HEK293T (cell line): ENCODE data around the gene SFMBT1.

Experiments used
- CTCF ChIA-PET: fragments of 350-600 bp; formaldehyde crosslinking; extraction: SDS; loops from one replicate; lab custom pipeline; 2021; ENCODE audit warnings: antibody characterized with exemption, inconsistent platforms; lab: Yijun Ruan, JAX
- POLR2A ChIA-PET: fragments of 350-600 bp; formaldehyde crosslinking; extraction: SDS; loops from one replicate; lab custom pipeline; 2020; ENCODE audit warnings: antibody characterized with exemption, inconsistent platforms; lab: Yijun Ruan, JAX
- DNase-seq: peaks from one replicate; pipeline ENCODE4 v3.0.0; 2012; ENCODE audit warnings: mixed read lengths; ENCODE audit errors: extremely low spot score
- ARNT ChIP-seq: fragments of 450-650 bp; IDR thresholded peaks from 2 replicates; pipeline ENCODE4 v1.6.1; 2017; ENCODE audit warnings: mild to moderate bottlenecking
- BHLHE40 ChIP-seq: fragments of 450-650 bp; IDR thresholded peaks from 2 replicates; pipeline ENCODE4 v1.6.1; 2016; ENCODE audit warnings: mild to moderate bottlenecking, moderate library complexity, borderline replicate concordance
- CTBP1 ChIP-seq: fragments of 450-650 bp; IDR thresholded peaks from 2 replicates; pipeline ENCODE4 v1.6.1; 2016; ENCODE audit warnings: borderline replicate concordance
- ELF4 ChIP-seq: fragments of 450-650 bp; IDR thresholded peaks from 2 replicates; pipeline ENCODE4 v1.6.1; 2017; ENCODE audit warnings: antibody characterized with exemption
- FOXA1 ChIP-seq: fragments of 450-650 bp; IDR thresholded peaks from 2 replicates; pipeline ENCODE4 v1.6.1; 2016; ENCODE audit warnings: mild to moderate bottlenecking
- FOXK2 ChIP-seq: fragments of 450-650 bp; IDR thresholded peaks from 2 replicates; pipeline ENCODE4 v1.6.1; 2016; ENCODE audit warnings: mild to moderate bottlenecking
- FOXM1 ChIP-seq: fragments of 450-650 bp; IDR thresholded peaks from 2 replicates; pipeline ENCODE4 v1.6.1; 2017; ENCODE audit warnings: mild to moderate bottlenecking, borderline replicate concordance
- HDGF ChIP-seq: fragments of 450-650 bp; IDR thresholded peaks from 2 replicates; pipeline ENCODE4 v1.6.1; 2017; ENCODE audit warnings: antibody characterized with exemption, borderline replicate concordance
- L3MBTL2 ChIP-seq: fragments of 450-650 bp; conservative IDR thresholded peaks from 2 replicates; pipeline ENCODE4 v1.6.1; 2016; ENCODE audit warnings: mild to moderate bottlenecking
- LEF1 ChIP-seq: fragments of 450-650 bp; IDR thresholded peaks from 2 replicates; pipeline ENCODE4 v1.6.1; 2017; ENCODE audit warnings: mild to moderate bottlenecking, borderline replicate concordance
- NFRKB ChIP-seq: fragments of 450-650 bp; IDR thresholded peaks from 2 replicates; pipeline ENCODE4 v1.6.1; 2016; ENCODE audit warnings: mild to moderate bottlenecking, moderate library complexity
- SP1 ChIP-seq: fragments of 450-650 bp; IDR thresholded peaks from 2 replicates; pipeline ENCODE4 v1.6.1; 2017
- SUZ12 ChIP-seq: fragments of 450-650 bp; IDR thresholded peaks from 2 replicates; pipeline ENCODE4 v1.6.1; 2016; ENCODE audit warnings: mild to moderate bottlenecking
- TARDBP ChIP-seq: fragments of 450-650 bp; IDR thresholded peaks from 2 replicates; pipeline ENCODE4 v1.6.1; 2016
- ZNF384 ChIP-seq: fragments of 450-650 bp; IDR thresholded peaks from 2 replicates; pipeline ENCODE4 v1.6.1; 2016
- TF ChIP-seq, protein P1 (sequence below): fragments of 450-650 bp; IDR thresholded peaks from 2 replicates; pipeline ENCODE4 v1.6.1; 2016

Gene SFMBT1

DNA sequence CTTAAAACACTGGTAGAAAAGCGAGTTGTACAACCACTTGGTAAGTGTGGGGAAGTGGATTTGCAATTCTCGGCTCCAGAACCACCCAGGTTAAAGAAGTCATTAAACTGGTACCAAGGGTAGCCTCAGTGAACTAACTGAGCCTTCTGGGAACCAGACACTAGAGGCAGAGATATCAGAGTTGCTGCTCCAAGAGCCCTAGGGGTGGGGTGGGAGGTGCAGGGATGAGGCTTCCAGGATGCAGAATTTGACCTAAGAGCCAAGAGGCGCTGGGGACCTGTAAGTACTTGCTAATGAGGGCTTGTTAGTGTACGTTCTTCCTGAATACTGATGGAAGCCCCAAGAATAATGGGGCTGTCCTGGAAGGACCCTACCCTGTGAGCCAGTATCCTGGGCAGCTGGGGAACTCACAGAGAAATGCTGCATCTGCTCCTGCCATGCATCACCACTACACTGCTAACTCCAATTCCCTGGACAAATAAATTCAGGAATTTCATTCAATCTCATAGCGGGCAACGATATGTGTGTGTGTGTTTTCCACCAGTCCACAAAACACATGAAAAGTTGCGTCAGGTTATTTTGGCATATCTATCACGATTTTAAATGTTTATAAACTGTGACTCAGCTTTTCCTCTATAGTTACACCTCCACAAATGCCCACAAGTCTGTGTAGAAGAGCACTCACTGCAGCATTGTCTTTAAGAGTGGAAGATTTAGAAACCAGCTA is 172.3 kb downstream of the SFMBT1 start:
- no peak for TF ChIP-seq NFRKB
- TF ChIP-seq CTBP1, result no peak
- no peak for TF ChIP-seq BHLHE40
- TF ChIP-seq SP1, result no peak
- TF ChIP-seq ARNT, result no peak
- TF ChIP-seq FOXA1, result no peak
- TF ChIP-seq FOXM1, result no peak
- TF ChIP-seq HDGF, result no peak
- TF ChIP-seq SUZ12, result no peak
- TF ChIP-seq ELF4, result no peak
- no peak for TF ChIP-seq L3MBTL2
- TF ChIP-seq TARDBP, result no peak
- TF ChIP-seq, protein P1, sequence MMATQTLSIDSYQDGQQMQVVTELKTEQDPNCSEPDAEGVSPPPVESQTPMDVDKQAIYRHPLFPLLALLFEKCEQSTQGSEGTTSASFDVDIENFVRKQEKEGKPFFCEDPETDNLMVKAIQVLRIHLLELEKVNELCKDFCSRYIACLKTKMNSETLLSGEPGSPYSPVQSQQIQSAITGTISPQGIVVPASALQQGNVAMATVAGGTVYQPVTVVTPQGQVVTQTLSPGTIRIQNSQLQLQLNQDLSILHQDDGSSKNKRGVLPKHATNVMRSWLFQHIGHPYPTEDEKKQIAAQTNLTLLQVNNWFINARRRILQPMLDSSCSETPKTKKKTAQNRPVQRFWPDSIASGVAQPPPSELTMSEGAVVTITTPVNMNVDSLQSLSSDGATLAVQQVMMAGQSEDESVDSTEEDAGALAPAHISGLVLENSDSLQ, result no peak
- TF ChIP-seq LEF1, result no peak
- no peak for TF ChIP-seq ZNF384
- TF ChIP-seq FOXK2, result no peak
- ChIA-PET POLR2A (no interaction called here), CTCF (no interaction called here)
- no peak for DNase-seq

DNA sequence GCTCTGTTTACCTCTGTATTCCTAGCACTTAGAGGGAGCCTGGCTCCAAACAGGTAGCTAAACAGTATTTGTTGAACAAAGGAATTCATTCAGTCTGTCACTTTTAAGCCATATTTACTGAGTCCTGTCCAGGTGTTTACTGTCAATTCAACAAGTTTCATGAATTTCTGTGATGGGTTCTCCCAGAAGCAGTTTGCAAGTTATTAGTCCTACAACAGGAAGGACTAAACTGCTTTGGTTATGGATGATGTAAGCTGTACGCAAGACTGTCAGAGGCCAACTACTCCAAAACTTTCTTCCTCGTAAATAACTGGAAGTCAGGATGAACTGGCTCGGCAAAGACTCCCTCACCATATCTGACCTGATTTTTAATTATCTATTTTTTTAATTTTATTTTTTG is 173.6 kb downstream of the SFMBT1 start:
- ChIA-PET CTCF (no interaction called here), POLR2A (no interaction called here)
- TF ChIP-seq, protein P1, result no peak
- TF ChIP-seq FOXK2 (no peak), SP1 (no peak), ELF4 (no peak), HDGF (no peak), L3MBTL2 (no peak), SUZ12 (no peak), TARDBP (no peak), FOXA1 (no peak)
- DNase-seq, result no peak

GRCh38 chr3:52871761-52872160 is 174.1 kb downstream of the SFMBT1 start:
- ChIA-PET CTCF (no interaction called here), POLR2A (no interaction called here)
- TF ChIP-seq SUZ12 (no peak), NFRKB (no peak), FOXK2 (no peak), ARNT (no peak), HDGF (no peak), ELF4 (no peak)
- DNase-seq, result no peak

- no peak for DNase-seq
- TF ChIP-seq HDGF, result no peak
- TF ChIP-seq, protein P1, result no peak
- no peak for TF ChIP-seq SP1
- no peak for TF ChIP-seq NFRKB
- TF ChIP-seq SUZ12, result no peak
- TF ChIP-seq CTBP1, result no peak
- TF ChIP-seq ARNT, result no peak
- no peak for TF ChIP-seq TARDBP
- TF ChIP-seq FOXA1, result no peak
- no peak for TF ChIP-seq BHLHE40
- no peak for TF ChIP-seq FOXK2
- no peak for TF ChIP-seq ZNF384
- no peak for TF ChIP-seq ELF4
- no peak for TF ChIP-seq L3MBTL2
- CTCF ChIA-PET, result no interaction called here
- POLR2A ChIA-PET, result no interaction called here
Measured at GRCh38 chr3:52870471-52870870, 175.4 kb downstream of the SFMBT1 start.

DNA sequence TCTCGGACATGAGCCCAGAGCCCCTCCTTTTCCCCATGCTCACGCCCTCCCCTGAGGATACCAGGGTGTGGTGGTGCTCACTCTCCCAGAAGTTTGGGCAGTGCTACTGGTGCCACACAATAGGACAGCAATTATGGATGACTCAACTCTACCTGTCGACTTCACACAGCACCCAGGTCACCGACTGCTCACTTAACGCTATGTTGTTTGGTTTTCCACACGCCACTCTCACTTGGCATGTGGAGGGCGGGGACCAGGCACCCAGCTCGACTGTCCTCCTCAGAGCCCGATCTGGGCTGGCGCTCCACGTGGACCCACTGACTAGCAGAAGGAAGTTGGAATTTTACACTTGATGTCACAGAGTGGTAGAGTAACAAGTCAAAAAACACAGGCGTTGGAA is 179.4 kb downstream of the SFMBT1 start:
- DNase-seq, result no peak
- CTCF ChIA-PET, result no interaction called here
- TF ChIP-seq ELF4, result no peak
- TF ChIP-seq FOXM1, result no peak
- no peak for TF ChIP-seq BHLHE40
- no peak for TF ChIP-seq TARDBP
- TF ChIP-seq FOXA1, result no peak
- no peak for TF ChIP-seq HDGF
- TF ChIP-seq, protein P1, result no peak
- TF ChIP-seq ARNT, result no peak
- no peak for TF ChIP-seq SUZ12
- TF ChIP-seq NFRKB, result no peak
- no peak for TF ChIP-seq SP1
- no peak for TF ChIP-seq LEF1
- TF ChIP-seq CTBP1, result no peak
- TF ChIP-seq FOXK2, result no peak
- no peak for TF ChIP-seq ZNF384
- no peak for TF ChIP-seq L3MBTL2
- POLR2A ChIA-PET, result no interaction called here

- ChIA-PET CTCF (no interaction called here), POLR2A (no interaction called here)
- no peak for TF ChIP-seq ZNF384
- no peak for TF ChIP-seq BHLHE40
- TF ChIP-seq, protein P1, result no peak
- TF ChIP-seq NFRKB, result no peak
- TF ChIP-seq L3MBTL2, result no peak
- TF ChIP-seq CTBP1, result no peak
- no peak for TF ChIP-seq FOXK2
- no peak for TF ChIP-seq SP1
- TF ChIP-seq LEF1, result no peak
- no peak for TF ChIP-seq HDGF
- no peak for TF ChIP-seq SUZ12
- TF ChIP-seq FOXM1, result no peak
- no peak for TF ChIP-seq FOXA1
- no peak for TF ChIP-seq ELF4
- no peak for DNase-seq
Measured at GRCh38 chr3:52865994-52866393, 179.9 kb downstream of the SFMBT1 start.
